Mesendoderm (in vitro differentiated cells): Measurements from ENCODE around the gene TNS1.

Source experiments
- DNase-seq: peaks from one replicate; pipeline ENCODE4 v3.0.0; 2013
- H2AK5ac ChIP-seq: 2 replicates; pipeline ENCODE4 v1.6.1; 2013; ENCODE audit warnings: low read length, inconsistent platforms
- H2BK120ac ChIP-seq: 2 replicates; pipeline ENCODE4 v1.6.1; 2013; ENCODE audit warnings: low read depth, mild to moderate bottlenecking, low read length, moderate library complexity, mixed read lengths
- H2BK15ac ChIP-seq: replicated peaks from 2 replicates; pipeline ENCODE4 v1.6.1; 2013; ENCODE audit warnings: low read depth, mild to moderate bottlenecking, moderate library complexity
- H2BK5ac ChIP-seq: 2 replicates; pipeline ENCODE4 v1.6.1; 2013; ENCODE audit warnings: low read length, inconsistent platforms
- H3K18ac ChIP-seq: 2 replicates; pipeline ENCODE4 v1.6.1; 2013; ENCODE audit warnings: mild to moderate bottlenecking, low read length, mixed read lengths
- H3K23ac ChIP-seq: one replicate; pipeline ENCODE4 v1.6.1; 2013; ENCODE audit warnings: low read length
- H3K27ac ChIP-seq: 2 replicates; pipeline ENCODE4 v1.5.1; 2013; ENCODE audit warnings: low read depth, mild to moderate bottlenecking, inconsistent platforms, low read length, moderate library complexity
- H3K27me3 ChIP-seq: 2 replicates; pipeline ENCODE4 v1.6.1; 2013; ENCODE audit warnings: low read length, control low read depth, mild to moderate bottlenecking, inconsistent platforms; ENCODE audit not compliant: insufficient read depth, poor library complexity
- H3K36me3 ChIP-seq: 2 replicates; pipeline ENCODE4 v1.6.1; 2013; ENCODE audit warnings: low read length, inconsistent platforms; ENCODE audit not compliant: control insufficient read depth, insufficient read depth
- H3K4ac ChIP-seq: one replicate; pipeline ENCODE4 v1.6.1; 2013; ENCODE audit warnings: low read depth, mild to moderate bottlenecking, low read length, moderate library complexity
- H3K4me1 ChIP-seq: 2 replicates; pipeline ENCODE4 v1.6.1; 2013; ENCODE audit warnings: low read depth, low read length, inconsistent platforms; ENCODE audit not compliant: control insufficient read depth
- H3K4me2 ChIP-seq: 2 replicates; pipeline ENCODE4 v1.6.1; 2013; ENCODE audit warnings: low read length
- H3K4me3 ChIP-seq: 2 replicates; pipeline ENCODE4 v1.5.1; 2013; ENCODE audit warnings: mild to moderate bottlenecking, low read length
- H3K56ac ChIP-seq: one replicate; pipeline ENCODE4 v1.6.1; 2013; ENCODE audit warnings: low read length
- H3K79me1 ChIP-seq: 2 replicates; pipeline ENCODE4 v1.6.1; 2013; ENCODE audit warnings: low read length, inconsistent platforms
- H3K79me2 ChIP-seq: 2 replicates; pipeline ENCODE4 v1.6.1; 2013; ENCODE audit warnings: mild to moderate bottlenecking, low read length; ENCODE audit not compliant: control insufficient read depth, insufficient read depth
- H3K9ac ChIP-seq: 2 replicates; pipeline ENCODE4 v1.6.1; 2013; ENCODE audit warnings: low read length, inconsistent platforms
- H4K5ac ChIP-seq: one replicate; pipeline ENCODE4 v1.6.1; 2013; ENCODE audit warnings: low read length
- H4K8ac ChIP-seq: one replicate; pipeline ENCODE4 v1.6.1; 2013; ENCODE audit warnings: low read depth, mild to moderate bottlenecking, control low read depth, low read length, moderate library complexity
- WGBS: extraction: QIAGEN DNeasy Blood & Tissue Kit; methylation state at CpG from one replicate; pipeline ENCODE4 v1.1.7; 2013; ENCODE audit warnings: low lambda C conversion rate, missing lambda C conversion rate; ENCODE audit not compliant: insufficient coverage; ENCODE audit errors: extremely low coverage; 5-methylcytosine and 5-hydroxymethylcytosine counted together

TNS1 gene

GRCh38 chr2:218028189-218028495 is 25.3 kb upstream of the TNS1 start:
- H3K79me1 ChIP-seq, result no peaks in the 10 kb centered on the region
- H3K9ac ChIP-seq, result no peak overlapping the region
- no peak overlapping the region for H2BK120ac ChIP-seq
- no peaks in the 10 kb centered on the region for H3K4me1 ChIP-seq
- H3K56ac ChIP-seq, result no peak overlapping the region
- no peak overlapping the region for H2AK5ac ChIP-seq
- no CpG with 5 or more reads among the region's 2 CpGs for WGBS
- no peak overlapping the region for H4K8ac ChIP-seq
- H3K4ac ChIP-seq, result no peak overlapping the region
- no peak overlapping the region for H3K27ac ChIP-seq
- H3K23ac ChIP-seq, result no peak overlapping the region
- no peaks in the 10 kb centered on the region for H3K79me2 ChIP-seq
- no peak overlapping the region for H3K4me3 ChIP-seq
- no peaks in the 10 kb centered on the region for H3K27me3 ChIP-seq
- no peak for DNase-seq
- H4K5ac ChIP-seq, result no peak overlapping the region
- H2BK15ac ChIP-seq, result no peak overlapping the region
- no peak overlapping the region for H3K4me2 ChIP-seq
- no peak overlapping the region for H2BK5ac ChIP-seq
- no peaks in the 10 kb centered on the region for H3K36me3 ChIP-seq
- no peak overlapping the region for H3K18ac ChIP-seq

GRCh38 chr2:218027426-218028188 is 24.8 kb upstream of the TNS1 start:
- no peaks in the 10 kb centered on the region for H3K79me2 ChIP-seq
- H3K36me3 ChIP-seq, result no peaks in the 10 kb centered on the region
- H3K4me3 ChIP-seq, result no peak overlapping the region
- WGBS, result no CpG with 5 or more reads among the region's 6 CpGs
- H4K5ac ChIP-seq, result no peak overlapping the region
- no peak overlapping the region for H2AK5ac ChIP-seq
- no peak overlapping the region for H3K56ac ChIP-seq
- no peak overlapping the region for H2BK5ac ChIP-seq
- H4K8ac ChIP-seq, result no peak overlapping the region
- H3K4me2 ChIP-seq, result no peak overlapping the region
- H3K4me1 ChIP-seq, result no peaks in the 10 kb centered on the region
- DNase-seq, result no peak
- no peak overlapping the region for H2BK15ac ChIP-seq
- H3K79me1 ChIP-seq, result no peaks in the 10 kb centered on the region
- H3K18ac ChIP-seq, result no peak overlapping the region
- no peak overlapping the region for H3K9ac ChIP-seq
- no peak overlapping the region for H3K27ac ChIP-seq
- H2BK120ac ChIP-seq, result no peak overlapping the region
- no peak overlapping the region for H3K23ac ChIP-seq
- H3K27me3 ChIP-seq, result no peaks in the 10 kb centered on the region
- no peak overlapping the region for H3K4ac ChIP-seq

DNA sequence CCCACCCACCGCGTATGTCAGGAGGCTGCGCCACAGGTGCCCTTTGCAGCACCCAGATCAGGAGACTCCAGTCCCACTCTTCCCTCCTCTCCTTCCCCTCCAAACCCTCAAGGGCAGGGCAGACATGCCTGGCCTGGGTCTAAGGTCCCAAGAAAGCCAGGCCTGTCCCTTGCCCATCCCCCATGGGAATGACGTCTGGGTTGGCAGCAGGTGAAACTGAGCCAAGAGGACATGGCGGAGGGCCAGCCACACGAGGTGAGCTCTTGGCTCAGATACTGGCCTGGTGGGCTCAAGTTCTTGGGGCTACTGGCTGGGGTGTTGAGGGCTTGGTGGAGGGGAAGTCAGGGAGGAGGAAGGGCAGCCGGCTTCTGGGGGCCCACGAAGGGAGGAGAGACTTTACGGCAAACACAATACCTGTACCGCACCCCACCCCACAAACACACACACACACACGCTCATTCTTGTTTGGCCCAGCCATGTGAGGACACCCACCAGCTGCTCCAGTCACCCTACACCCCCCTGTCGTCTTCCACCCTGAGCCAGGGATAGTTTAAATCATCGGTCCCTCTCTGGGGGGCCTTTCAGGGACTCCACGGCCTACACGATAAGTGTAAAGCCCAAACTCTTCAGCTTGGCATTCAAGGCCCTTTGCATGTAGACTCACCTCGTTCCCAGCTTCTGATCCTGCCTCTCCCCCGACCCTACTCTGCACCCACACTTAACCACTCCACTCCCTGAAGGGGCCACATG is 24.1 kb upstream of the TNS1 start:
- H2AK5ac ChIP-seq, result no peak overlapping the region
- H3K18ac ChIP-seq, result no peak overlapping the region
- H3K36me3 ChIP-seq, result no peaks in the 10 kb centered on the region
- H2BK5ac ChIP-seq, result no peak overlapping the region
- H2BK120ac ChIP-seq, result no peak overlapping the region
- no peak overlapping the region for H3K56ac ChIP-seq
- H3K4me3 ChIP-seq, result no peak overlapping the region
- H3K27me3 ChIP-seq, result no peaks in the 10 kb centered on the region
- no peak overlapping the region for H2BK15ac ChIP-seq
- no peak for DNase-seq
- WGBS, result no CpG with 5 or more reads among the region's 17 CpGs
- H3K4me1 ChIP-seq, result peaks cover 2% of the 10 kb centered on the region
- H3K79me1 ChIP-seq, result no peaks in the 10 kb centered on the region
- no peak overlapping the region for H3K4me2 ChIP-seq
- H3K79me2 ChIP-seq, result no peaks in the 10 kb centered on the region
- H3K23ac ChIP-seq, result no peak overlapping the region
- no peak overlapping the region for H4K5ac ChIP-seq
- no peak overlapping the region for H4K8ac ChIP-seq
- no peak overlapping the region for H3K9ac ChIP-seq
- H3K4ac ChIP-seq, result no peak overlapping the region
- H3K27ac ChIP-seq, result no peak overlapping the region

DNA sequence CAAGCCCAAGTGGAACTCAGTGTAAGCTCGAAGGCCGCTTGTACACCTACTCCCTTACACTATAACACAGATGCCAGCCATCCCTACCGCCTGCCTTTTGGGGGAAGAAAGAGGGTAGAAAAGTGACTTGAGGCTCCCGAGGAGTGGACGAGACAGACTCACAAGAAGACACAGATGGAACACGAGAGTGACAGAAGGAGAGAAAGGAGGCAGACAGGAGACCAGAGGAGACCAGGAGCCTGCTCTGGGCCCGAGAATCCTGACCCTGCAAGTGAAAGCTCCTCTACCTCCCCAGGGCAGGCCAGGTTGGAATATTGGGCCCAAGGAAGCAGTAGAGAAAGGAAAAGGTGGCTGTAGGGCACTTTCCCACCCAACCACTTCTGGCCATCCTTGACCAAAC is 23.4 kb upstream of the TNS1 start:
- no peak overlapping the region for H3K23ac ChIP-seq
- no peak overlapping the region for H3K4me3 ChIP-seq
- peaks cover 2% of the 10 kb centered on the region for H3K4me1 ChIP-seq
- no peak overlapping the region for H4K8ac ChIP-seq
- WGBS, result no CpG with 5 or more reads among the region's 7 CpGs
- H2BK15ac ChIP-seq, result no peak overlapping the region
- H3K27ac ChIP-seq, result no peak overlapping the region
- no peak overlapping the region for H3K18ac ChIP-seq
- DNase-seq, result no peak
- H2BK120ac ChIP-seq, result no peak overlapping the region
- H3K79me2 ChIP-seq, result no peaks in the 10 kb centered on the region
- H2AK5ac ChIP-seq, result no peak overlapping the region
- no peak overlapping the region for H4K5ac ChIP-seq
- H2BK5ac ChIP-seq, result no peak overlapping the region
- H3K27me3 ChIP-seq, result no peaks in the 10 kb centered on the region
- no peak overlapping the region for H3K9ac ChIP-seq
- H3K56ac ChIP-seq, result no peak overlapping the region
- no peak overlapping the region for H3K4ac ChIP-seq
- H3K36me3 ChIP-seq, result no peaks in the 10 kb centered on the region
- no peak overlapping the region for H3K4me2 ChIP-seq
- no peaks in the 10 kb centered on the region for H3K79me1 ChIP-seq

- no peak overlapping the region for H3K4me2 ChIP-seq
- no peak overlapping the region for H4K5ac ChIP-seq
- no peak overlapping the region for H3K9ac ChIP-seq
- no peak overlapping the region for H3K4ac ChIP-seq
- H2BK120ac ChIP-seq, result no peak overlapping the region
- no peaks in the 10 kb centered on the region for H3K27me3 ChIP-seq
- H2BK15ac ChIP-seq, result no peak overlapping the region
- no peak overlapping the region for H2AK5ac ChIP-seq
- H3K27ac ChIP-seq, result no peak overlapping the region
- DNase-seq, result no peak
- no peaks in the 10 kb centered on the region for H3K79me1 ChIP-seq
- no peak overlapping the region for H3K23ac ChIP-seq
- H3K4me3 ChIP-seq, result no peak overlapping the region
- peaks cover 13% of the 10 kb centered on the region for H3K4me1 ChIP-seq
- H2BK5ac ChIP-seq, result no peak overlapping the region
- H3K18ac ChIP-seq, result no peak overlapping the region
- no peaks in the 10 kb centered on the region for H3K36me3 ChIP-seq
- H4K8ac ChIP-seq, result no peak overlapping the region
- H3K79me2 ChIP-seq, result no peaks in the 10 kb centered on the region
- H3K56ac ChIP-seq, result no peak overlapping the region
- no CpG with 5 or more reads among the region's 2 CpGs for WGBS
These were observed 22.1 kb upstream of the TNS1 start for GRCh38 chr2:218024871-218025270.
